GM23338 (cell line): ENCODE data around the gene CROCC2. TPM values are rescaled to one million over a fixed set of nuclear protein-coding genes. Genes with fewer than 3 reads are reported as not detected.

Experiments used
- ATAC-seq: fragments of 200-7000 bp; cut with Tn5 transposase; 3 replicates; pipeline ENCODE4 v1.9.1; 2020
- DNase-seq: peaks from one replicate; pipeline ENCODE4 v3.0.0-alpha.2; 2015; ENCODE audit warnings: low spot score
- H2AFZ ChIP-seq: fragments of 200-600 bp; sonication (generic); 2 replicates; pipeline ENCODE4 v1.8.0; 2016; ENCODE audit warnings: antibody characterized with exemption, mild to moderate bottlenecking, moderate library complexity
- H3F3A ChIP-seq: fragments of 200-600 bp; sonication (generic); replicated peaks from 2 replicates; pipeline ENCODE4 v1.8.0; 2017; ENCODE audit warnings: antibody characterized with exemption, mixed run types, low read depth
- H3K27ac ChIP-seq: fragments of 200-600 bp; sonication (generic); 2 replicates; pipeline ENCODE4 v1.6.1; 2016; ENCODE audit warnings: low read depth
- H3K27me3 ChIP-seq: fragments of 200-600 bp; sonication (generic); 2 replicates; pipeline ENCODE4 v1.8.0; 2016; ENCODE audit warnings: mild to moderate bottlenecking, mixed run types, moderate library complexity; ENCODE audit not compliant: insufficient read depth
- H3K36me3 ChIP-seq: fragments of 200-600 bp; sonication (generic); 2 replicates; pipeline ENCODE4 v1.8.0; 2016; ENCODE audit warnings: mild to moderate bottlenecking; ENCODE audit not compliant: insufficient read depth
- H3K4me1 ChIP-seq: fragments of 200-600 bp; sonication (generic); 2 replicates; pipeline ENCODE4 v1.8.0; 2016; ENCODE audit warnings: mild to moderate bottlenecking, moderate library complexity; ENCODE audit not compliant: insufficient read depth
- H3K4me2 ChIP-seq: fragments of 200-600 bp; sonication (generic); 2 replicates; pipeline ENCODE4 v1.7.1; 2017; ENCODE audit warnings: mixed run types
- H3K4me3 ChIP-seq: fragments of 200-600 bp; sonication (generic); 2 replicates; pipeline ENCODE4 v1.6.1; 2016; ENCODE audit warnings: mixed run types
- H3K79me2 ChIP-seq: fragments of 200-600 bp; sonication (generic); replicated peaks from 2 replicates; pipeline ENCODE4 v1.8.0; 2017; ENCODE audit warnings: mild to moderate bottlenecking; ENCODE audit not compliant: insufficient read depth
- H3K9me2 ChIP-seq: fragments of 200-600 bp; sonication (generic); 2 replicates; pipeline ENCODE4 v1.8.0; 2017; ENCODE audit not compliant: insufficient read depth
- H4K20me1 ChIP-seq: fragments of 200-600 bp; sonication (generic); replicated peaks from 2 replicates; pipeline ENCODE4 v1.8.0; 2017; ENCODE audit warnings: mild to moderate bottlenecking; ENCODE audit not compliant: insufficient read depth
- H3K27ac Mint-ChIP-seq: 2 replicates; pipeline ENCODE4 v1.8.0; 2020; ENCODE audit warnings: inconsistent platforms, mild to moderate bottlenecking, moderate library complexity, mixed read lengths
- H3K27me3 Mint-ChIP-seq: 3 replicates; pipeline ENCODE4 v1.8.0; 2022; ENCODE audit warnings: low read depth, mild to moderate bottlenecking, moderate library complexity, mixed read lengths, inconsistent platforms; ENCODE audit not compliant: insufficient read depth, poor library complexity
- H3K36me3 Mint-ChIP-seq: 3 replicates; pipeline ENCODE4 v1.8.0; 2021; ENCODE audit warnings: low read depth, mild to moderate bottlenecking, inconsistent platforms, moderate library complexity, mixed read lengths
- H3K4me1 Mint-ChIP-seq: 3 replicates; pipeline ENCODE4 v1.8.0; 2020; ENCODE audit warnings: mild to moderate bottlenecking, inconsistent platforms, mixed read lengths
- H3K4me3 Mint-ChIP-seq: 3 replicates; pipeline ENCODE4 v1.8.0; 2021; ENCODE audit warnings: moderate library complexity, mild to moderate bottlenecking, inconsistent platforms, mixed read lengths
- H3K9me3 Mint-ChIP-seq: 3 replicates; pipeline ENCODE4 v1.8.0; 2020; ENCODE audit warnings: moderate library complexity, mild to moderate bottlenecking, inconsistent platforms, mixed read lengths
- JUNB ChIP-seq: IDR thresholded peaks from one replicate; pipeline ENCODE4 v1.6.1; 2016; ENCODE audit warnings: antibody characterized with exemption; ENCODE audit not compliant: unreplicated experiment
- polyA plus RNA-seq: library from polyadenylated mRNA; unstranded; fragments of >200 nt; fragmentation: Nextera tagmentation; extraction: Ambion mirVana; gene quantifications from 2 replicates; pipeline ENCODE4 v1.2.1, GENCODE V29; 2016
- total RNA-seq: library from RNA; depleted of rRNA; stranded (reverse); fragments of >200 nt; shearing (Covaris generic); gene quantifications from 2 replicates; pipeline ENCODE4 v1.2.3, GENCODE V29; 2014
- TF ChIP-seq, protein P1 (sequence below), 2 experiments: fragments of 200-600 bp in 1 of 2; sonication (generic) in 1 of 2; conservative IDR thresholded peaks; 2 replicates each; pipeline versions ENCODE4 v1.5.1 to v1.6.1; 2016 to 2017; ENCODE audit warnings: antibody characterized with exemption in 2 of 2, low read depth in 2 of 2, mild to moderate bottlenecking in 2 of 2, moderate library complexity in 1 of 2
- TF ChIP-seq, protein P2 (sequence below): IDR thresholded peaks from one replicate; pipeline ENCODE4 v1.6.1; 2018; ENCODE audit warnings: antibody characterized with exemption; ENCODE audit not compliant: unreplicated experiment

Gene CROCC2
- total and polyA plus RNA-seq, 2 experiments from 2014 or later: not detected

DNA sequence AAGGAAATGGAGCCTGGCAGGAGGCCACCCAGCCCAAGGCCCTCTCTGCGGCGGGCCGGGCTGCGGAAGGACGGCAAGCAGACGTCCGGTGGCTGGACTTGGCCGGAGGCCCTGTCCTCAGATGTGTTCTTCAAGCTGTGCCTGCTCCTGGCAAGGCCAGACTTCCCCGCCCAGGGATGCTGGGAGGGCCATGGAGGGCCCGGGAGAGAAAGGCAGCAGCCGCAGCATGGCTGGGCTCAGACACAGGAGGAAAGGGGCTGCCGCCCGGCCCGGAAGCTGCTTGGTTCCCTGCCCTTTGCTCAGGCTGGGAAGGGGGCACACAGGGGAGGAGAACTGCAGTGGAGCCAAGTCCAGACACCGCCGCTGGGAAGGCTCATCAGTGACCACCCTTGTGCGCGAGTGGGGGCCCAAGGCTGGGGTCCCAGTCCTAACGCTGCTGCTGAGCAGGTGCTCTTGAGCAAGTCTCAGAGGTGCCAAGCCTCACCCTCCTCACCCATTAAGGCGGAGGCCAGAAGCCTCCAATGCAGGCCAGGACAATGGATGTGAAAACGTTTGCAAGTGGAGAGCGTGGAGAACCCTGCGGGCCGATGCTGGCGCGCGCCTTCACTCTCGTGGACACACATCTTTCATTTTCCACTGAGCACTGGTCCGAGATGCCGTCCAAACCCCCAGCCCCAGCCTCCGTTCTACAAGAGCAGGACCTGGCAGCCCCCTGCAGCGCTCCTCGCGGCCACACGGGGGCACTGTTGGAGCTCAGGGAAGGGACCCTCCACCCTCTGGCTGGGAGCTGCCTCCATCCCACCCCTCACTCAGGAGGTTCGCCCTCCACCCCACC, 7.9 kb downstream of the CROCC2 start:
- H3K36me3 ChIP-seq: no peaks in the 10 kb centered on the region
- no peak overlapping the region for H3K27ac Mint-ChIP-seq
- no peak overlapping the region for H2AFZ ChIP-seq
- H3K79me2 ChIP-seq: no peaks in the 10 kb centered on the region
- peaks cover 3% of the 10 kb centered on the region for H3K27me3 Mint-ChIP-seq
- no peak for TF ChIP-seq JUNB
- TF ChIP-seq, protein P1, sequence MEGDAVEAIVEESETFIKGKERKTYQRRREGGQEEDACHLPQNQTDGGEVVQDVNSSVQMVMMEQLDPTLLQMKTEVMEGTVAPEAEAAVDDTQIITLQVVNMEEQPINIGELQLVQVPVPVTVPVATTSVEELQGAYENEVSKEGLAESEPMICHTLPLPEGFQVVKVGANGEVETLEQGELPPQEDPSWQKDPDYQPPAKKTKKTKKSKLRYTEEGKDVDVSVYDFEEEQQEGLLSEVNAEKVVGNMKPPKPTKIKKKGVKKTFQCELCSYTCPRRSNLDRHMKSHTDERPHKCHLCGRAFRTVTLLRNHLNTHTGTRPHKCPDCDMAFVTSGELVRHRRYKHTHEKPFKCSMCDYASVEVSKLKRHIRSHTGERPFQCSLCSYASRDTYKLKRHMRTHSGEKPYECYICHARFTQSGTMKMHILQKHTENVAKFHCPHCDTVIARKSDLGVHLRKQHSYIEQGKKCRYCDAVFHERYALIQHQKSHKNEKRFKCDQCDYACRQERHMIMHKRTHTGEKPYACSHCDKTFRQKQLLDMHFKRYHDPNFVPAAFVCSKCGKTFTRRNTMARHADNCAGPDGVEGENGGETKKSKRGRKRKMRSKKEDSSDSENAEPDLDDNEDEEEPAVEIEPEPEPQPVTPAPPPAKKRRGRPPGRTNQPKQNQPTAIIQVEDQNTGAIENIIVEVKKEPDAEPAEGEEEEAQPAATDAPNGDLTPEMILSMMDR (conservative IDR thresholded peaks at IDR 0.05; ENCODE audit: low read depth in 2 of 2): peak; percentile 81 to 93
- H3K4me1 ChIP-seq: no peaks in the 10 kb centered on the region; the same call in 1 of the 2 replicates
- no peak overlapping the region for H3K27ac ChIP-seq
- ATAC-seq (peak; percentile 78), DNase-seq (peak; percentile 86)
- H3K36me3 Mint-ChIP-seq: no peaks in the 10 kb centered on the region
- peaks cover 6% of the 10 kb centered on the region; the same call in 1 of the 2 replicates for H3K27me3 ChIP-seq
- no peaks in the 10 kb centered on the region for H3K9me2 ChIP-seq
- 0 out of 3 replicates have a peak, but pooled peaks cover 2% of the 10 kb centered on the region for H3K4me1 Mint-ChIP-seq
- H3K4me2 ChIP-seq: no peak overlapping the region
- 0 out of 2 replicates have a peak, but pooled peaks cover 3% of the 10 kb centered on the region for H3F3A ChIP-seq
- H4K20me1 ChIP-seq: no peaks in the 10 kb centered on the region
- H3K4me3 ChIP-seq: no peak overlapping the region
- H3K9me3 Mint-ChIP-seq: no peaks in the 10 kb centered on the region
- no peak overlapping the region for H3K4me3 Mint-ChIP-seq

DNA sequence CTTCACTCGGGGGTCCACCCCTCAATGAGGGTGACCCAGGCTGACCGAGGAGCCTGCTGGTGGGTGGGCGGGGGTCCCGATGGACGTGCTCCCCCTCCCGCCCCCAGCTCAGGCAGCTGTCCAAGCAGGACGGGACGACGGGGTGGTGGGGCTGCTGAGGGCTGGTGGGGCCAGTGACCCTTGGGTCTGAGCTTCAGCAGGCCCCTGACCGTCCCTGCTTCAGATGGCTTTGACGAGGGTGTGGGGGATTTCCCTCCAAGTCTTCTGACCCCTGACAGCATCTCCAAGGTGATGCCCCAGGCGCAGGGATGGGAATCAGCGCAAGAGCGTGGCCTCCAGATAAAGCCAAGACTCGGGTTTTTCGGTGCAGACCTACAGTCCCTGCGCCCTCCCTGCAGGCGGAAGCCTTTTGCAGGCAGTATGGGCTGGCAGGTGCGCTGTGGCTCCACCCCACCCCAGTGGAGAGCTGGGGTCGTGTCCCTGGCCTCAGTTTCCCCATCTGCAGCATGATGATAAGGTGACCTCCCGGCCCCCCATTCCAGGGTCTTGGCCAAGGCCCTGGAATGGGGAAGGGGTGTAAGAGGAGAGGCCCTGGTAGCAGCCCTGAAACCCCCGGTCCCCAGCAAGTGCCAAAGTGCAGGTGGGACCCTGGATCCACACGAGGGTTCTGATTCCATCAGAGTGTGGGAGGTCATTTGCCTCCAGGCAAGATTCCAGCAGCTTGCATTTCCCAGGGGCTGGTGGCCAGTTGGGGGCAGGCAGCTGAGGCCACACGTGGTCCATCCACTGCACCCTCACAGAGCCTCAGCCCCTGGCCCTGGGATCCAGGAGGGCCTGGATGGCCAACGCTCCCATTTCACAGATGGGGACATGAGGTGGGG, 8.7 kb downstream of the CROCC2 start:
- H3K27me3 ChIP-seq: peaks cover 6% of the 10 kb centered on the region; the same call in 1 of the 2 replicates
- H2AFZ ChIP-seq: no peak overlapping the region
- H3K4me3 ChIP-seq: no peak overlapping the region
- Mint-ChIP-seq H3K27ac (no peak overlapping the region), H3K4me3 (no peak overlapping the region), H3K9me3 (no peaks in the 10 kb centered on the region), H3K36me3 (no peaks in the 10 kb centered on the region), H3K27me3 (peaks cover 3% of the 10 kb centered on the region), H3K4me1 (0 out of 3 replicates have a peak, but pooled peaks cover 2% of the 10 kb centered on the region)
- TF ChIP-seq, protein P2, sequence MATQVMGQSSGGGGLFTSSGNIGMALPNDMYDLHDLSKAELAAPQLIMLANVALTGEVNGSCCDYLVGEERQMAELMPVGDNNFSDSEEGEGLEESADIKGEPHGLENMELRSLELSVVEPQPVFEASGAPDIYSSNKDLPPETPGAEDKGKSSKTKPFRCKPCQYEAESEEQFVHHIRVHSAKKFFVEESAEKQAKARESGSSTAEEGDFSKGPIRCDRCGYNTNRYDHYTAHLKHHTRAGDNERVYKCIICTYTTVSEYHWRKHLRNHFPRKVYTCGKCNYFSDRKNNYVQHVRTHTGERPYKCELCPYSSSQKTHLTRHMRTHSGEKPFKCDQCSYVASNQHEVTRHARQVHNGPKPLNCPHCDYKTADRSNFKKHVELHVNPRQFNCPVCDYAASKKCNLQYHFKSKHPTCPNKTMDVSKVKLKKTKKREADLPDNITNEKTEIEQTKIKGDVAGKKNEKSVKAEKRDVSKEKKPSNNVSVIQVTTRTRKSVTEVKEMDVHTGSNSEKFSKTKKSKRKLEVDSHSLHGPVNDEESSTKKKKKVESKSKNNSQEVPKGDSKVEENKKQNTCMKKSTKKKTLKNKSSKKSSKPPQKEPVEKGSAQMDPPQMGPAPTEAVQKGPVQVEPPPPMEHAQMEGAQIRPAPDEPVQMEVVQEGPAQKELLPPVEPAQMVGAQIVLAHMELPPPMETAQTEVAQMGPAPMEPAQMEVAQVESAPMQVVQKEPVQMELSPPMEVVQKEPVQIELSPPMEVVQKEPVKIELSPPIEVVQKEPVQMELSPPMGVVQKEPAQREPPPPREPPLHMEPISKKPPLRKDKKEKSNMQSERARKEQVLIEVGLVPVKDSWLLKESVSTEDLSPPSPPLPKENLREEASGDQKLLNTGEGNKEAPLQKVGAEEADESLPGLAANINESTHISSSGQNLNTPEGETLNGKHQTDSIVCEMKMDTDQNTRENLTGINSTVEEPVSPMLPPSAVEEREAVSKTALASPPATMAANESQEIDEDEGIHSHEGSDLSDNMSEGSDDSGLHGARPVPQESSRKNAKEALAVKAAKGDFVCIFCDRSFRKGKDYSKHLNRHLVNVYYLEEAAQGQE: no peak
- TF ChIP-seq, protein P1 (conservative IDR thresholded peaks at IDR 0.05; ENCODE audit: low read depth in 2 of 2): peak in 1 of 2 experiments; percentile 5; a peak in 1 of 4 replicates
- H4K20me1 ChIP-seq: no peaks in the 10 kb centered on the region
- 0 out of 2 replicates have a peak, but pooled peaks cover 3% of the 10 kb centered on the region for H3F3A ChIP-seq
- no peak overlapping the region for H3K4me2 ChIP-seq
- no peaks in the 10 kb centered on the region for H3K36me3 ChIP-seq
- ATAC-seq (peak; percentile 14), DNase-seq (no peak)
- H3K27ac ChIP-seq: no peak overlapping the region
- no peaks in the 10 kb centered on the region for H3K9me2 ChIP-seq
- H3K79me2 ChIP-seq: no peaks in the 10 kb centered on the region
- no peaks in the 10 kb centered on the region; the same call in 1 of the 2 replicates for H3K4me1 ChIP-seq
